Stomach (tissue), 4 donors: ENCODE results near the gene PALLD.

Experiments used
- CTCF ChIP-seq, 7 experiments: fragments of 450-650 bp in 4 of 7; fragments of 200-600 bp in 3 of 7; sonication (generic) in 3 of 7; IDR thresholded peaks; one replicate each; pipeline ENCODE4 v1.5.1; 2016 to 2019; ENCODE audit warnings: antibody characterized with exemption in 7 of 7, control low read depth in 2 of 7, mild to moderate bottlenecking in 1 of 7
- POLR2A ChIP-seq, 4 donors: fragments of 450-650 bp; IDR thresholded peaks; one replicate each; pipeline ENCODE4 v1.6.1; 2016; ENCODE audit warnings: antibody characterized with exemption in 4 of 4, control low read depth in 2 of 4, mild to moderate bottlenecking in 1 of 4, moderate library complexity in 1 of 4
- POLR2AphosphoS5 ChIP-seq, 3 donors: sonication (generic); formaldehyde crosslinking; IDR thresholded peaks; one replicate each; pipeline ENCODE4 v1.6.1; 2016; ENCODE audit warnings: antibody characterized with exemption in 3 of 3

DNA sequence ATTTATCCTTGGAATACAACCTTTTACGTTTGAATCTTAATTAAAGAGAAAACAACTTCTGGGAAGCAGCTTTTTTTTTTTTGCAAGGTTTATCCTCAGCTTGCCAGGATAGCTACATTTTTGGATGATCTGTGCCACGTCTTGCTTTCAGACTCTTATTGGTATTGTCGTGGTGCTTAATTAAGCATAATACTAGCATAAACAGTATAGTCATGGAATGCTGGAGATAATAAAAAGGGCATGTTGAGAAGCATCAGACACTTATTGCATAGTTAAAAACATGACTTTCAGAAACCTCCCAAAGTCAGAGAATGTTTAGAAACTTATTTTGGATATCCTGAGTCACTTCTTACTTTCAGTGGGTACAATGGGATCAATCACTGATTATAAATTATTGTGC lies 77.0 kb downstream of the PALLD start:
- TF ChIP-seq CTCF (IDR thresholded peaks at IDR 0.05) (no peak), POLR2AphosphoS5 (IDR thresholded peaks at IDR 0.05) (no peak), POLR2A (IDR thresholded peaks at IDR 0.05) (no peak)
